ENCODE measurements around the gene RTKN.

- TF ChIP-seq CTCF (IDR thresholded peaks at IDR 0.05 in 4 of 5, conservative IDR thresholded peaks at IDR 0.05 in 1 of 5): peak in 3 of 5 experiments; percentile 10 to 37 (median 20)
- TF ChIP-seq POLR2A (IDR thresholded peaks at IDR 0.05): no peak
Measured at GRCh38 chr2:74399785-74400184, 42.0 kb downstream of the RTKN start.
